Central memory CD8-positive, alpha-beta T cell (primary cell): ENCODE data around the gene ATXN1L.
"Not testable (repeated sequence)": the region's sequence is repeated elsewhere in the genome, so short reads cannot be mapped to it uniquely, and the experiment has no call there.

Source experiments
- ATAC-seq: fragments of 150-1000 bp; cut with Tn5 transposase; replicated peaks from 2 replicates; pipeline ENCODE4 v1.10.0; 2022; ENCODE audit warnings: mild to moderate bottlenecking, moderate FRiP score, moderate number of reproducible peaks; ENCODE audit not compliant: poor library complexity, severe bottlenecking; ENCODE audit errors: extremely low read depth
- DNase-seq, 2 donors: peaks; one replicate each; pipeline ENCODE4 v3.0.0; 2021; ENCODE audit warnings: low spot score in 2 of 2
- H3K27ac Mint-ChIP-seq: one replicate; pipeline ENCODE4 v1.8.0; 2022; ENCODE audit warnings: low read depth, mild to moderate bottlenecking, moderate library complexity, mixed read lengths
- H3K27me3 Mint-ChIP-seq: one replicate; pipeline ENCODE4 v1.8.0; 2022; ENCODE audit warnings: mixed read lengths
- H3K36me3 Mint-ChIP-seq: one replicate; pipeline ENCODE4 v1.8.0; 2022; ENCODE audit warnings: mild to moderate bottlenecking, moderate library complexity, mixed read lengths; ENCODE audit not compliant: insufficient read depth
- H3K4me1 Mint-ChIP-seq: one replicate; pipeline ENCODE4 v1.8.0; 2022; ENCODE audit warnings: mixed read lengths
- H3K4me3 Mint-ChIP-seq: one replicate; pipeline ENCODE4 v1.8.0; 2022; ENCODE audit warnings: mild to moderate bottlenecking, moderate library complexity, mixed read lengths
- H3K9me3 Mint-ChIP-seq: one replicate; pipeline ENCODE4 v1.8.0; 2022; ENCODE audit warnings: mixed read lengths

ATXN1L gene

GRCh38 chr16:71832112-71832511, 13.7 kb upstream of the ATXN1L start:
- not testable (repeated sequence) for H3K9me3 Mint-ChIP-seq, H3K4me1 Mint-ChIP-seq, H3K4me3 Mint-ChIP-seq, ATAC-seq, H3K27me3 Mint-ChIP-seq, DNase-seq, H3K36me3 Mint-ChIP-seq
- peak overlapping the region; percentile 74 for H3K27ac Mint-ChIP-seq

DNA sequence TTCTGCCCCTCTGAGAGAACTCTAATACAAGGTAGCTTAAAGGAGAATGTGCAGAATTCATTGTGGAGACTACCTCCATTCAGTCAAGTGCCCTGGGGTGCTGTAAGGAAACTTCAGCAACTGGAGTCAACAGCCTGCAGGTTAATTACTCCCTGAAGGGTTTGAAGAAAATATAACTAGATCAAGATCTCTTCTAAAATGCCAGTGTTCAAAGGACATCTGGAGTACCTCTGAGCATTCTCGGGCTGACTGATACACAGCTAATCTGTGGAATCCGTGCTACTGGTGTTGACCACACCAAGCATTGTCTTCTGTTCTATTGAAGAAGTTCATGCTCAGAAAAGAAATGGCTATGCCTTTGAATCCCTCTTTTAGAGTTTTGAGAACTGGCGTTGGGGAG, 11.5 kb upstream of the ATXN1L start:
- no peak for ATAC-seq
- Mint-ChIP-seq H3K4me1 (no peaks in the 10 kb centered on the region), H3K27ac (no peak overlapping the region), H3K36me3 (no peaks in the 10 kb centered on the region), H3K4me3 (no peak overlapping the region), H3K9me3 (no peaks in the 10 kb centered on the region), H3K27me3 (no peaks in the 10 kb centered on the region)
- no peak for DNase-seq

DNA sequence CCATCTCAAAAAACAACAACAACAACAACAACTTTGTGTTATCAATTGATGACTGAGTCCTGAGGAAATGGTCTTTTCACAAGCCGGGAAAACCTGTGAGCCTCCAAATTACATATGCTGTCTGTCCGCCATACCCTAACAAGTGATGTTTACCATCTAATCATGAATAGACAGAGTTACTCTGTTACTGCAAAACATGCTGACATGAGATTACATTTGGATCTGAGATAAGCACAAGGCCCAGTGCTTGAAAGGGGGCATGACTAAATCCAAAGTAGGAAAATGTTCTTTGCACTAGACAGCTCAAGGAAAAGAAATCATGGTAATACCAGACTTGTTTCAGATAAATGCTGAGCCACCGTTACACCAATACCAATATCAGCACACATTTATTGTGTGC, 8.6 kb upstream of the ATXN1L start:
- Mint-ChIP-seq H3K4me1 (peaks cover under 1% of the 10 kb centered on the region), H3K36me3 (no peaks in the 10 kb centered on the region), H3K27me3 (no peaks in the 10 kb centered on the region), H3K9me3 (no peaks in the 10 kb centered on the region), H3K4me3 (no peak overlapping the region), H3K27ac (no peak overlapping the region)
- no peak for ATAC-seq
- no peak for DNase-seq

- H3K4me3 Mint-ChIP-seq, result no peak overlapping the region
- H3K4me1 Mint-ChIP-seq, result peaks cover 7% of the 10 kb centered on the region
- DNase-seq (no peak), ATAC-seq (no peak)
- H3K27me3 Mint-ChIP-seq, result no peaks in the 10 kb centered on the region
- no peaks in the 10 kb centered on the region for H3K36me3 Mint-ChIP-seq
- no peaks in the 10 kb centered on the region for H3K9me3 Mint-ChIP-seq
- no peak overlapping the region for H3K27ac Mint-ChIP-seq
Observed at GRCh38 chr16:71840052-71840451, 5.7 kb upstream of the ATXN1L start.

DNA sequence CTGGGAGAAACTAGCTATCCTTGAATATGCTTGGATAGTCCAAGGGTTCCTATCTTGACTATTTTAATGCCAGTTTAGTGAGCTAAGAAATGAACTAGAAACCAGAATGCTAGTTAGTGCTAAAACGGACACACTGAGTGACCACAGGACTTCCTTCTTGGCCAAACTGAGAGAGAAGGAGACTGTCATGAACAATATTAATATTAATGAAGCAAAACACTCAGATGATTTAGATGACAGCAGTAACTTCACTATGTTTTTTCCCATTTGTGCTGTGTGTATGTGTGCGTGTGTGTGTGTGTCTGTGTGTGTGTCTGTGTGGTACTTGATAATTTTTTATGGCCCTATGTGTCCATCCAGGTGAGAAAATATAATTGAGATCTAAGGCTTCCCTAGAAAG, 2.2 kb upstream of the ATXN1L start:
- no peak overlapping the region for H3K27ac Mint-ChIP-seq
- H3K4me3 Mint-ChIP-seq, result no peak overlapping the region
- no peaks in the 10 kb centered on the region for H3K9me3 Mint-ChIP-seq
- peaks cover 18% of the 10 kb centered on the region for H3K36me3 Mint-ChIP-seq
- no peaks in the 10 kb centered on the region for H3K27me3 Mint-ChIP-seq
- DNase-seq (no peak), ATAC-seq (no peak)
- H3K4me1 Mint-ChIP-seq, result peaks cover 35% of the 10 kb centered on the region

GRCh38 chr16:71846431-71846830, 655 bp downstream of the ATXN1L start:
- Mint-ChIP-seq H3K36me3 (peaks cover 38% of the 10 kb centered on the region), H3K4me1 (peaks cover 52% of the 10 kb centered on the region), H3K27ac (peak overlapping the region; percentile 98), H3K27me3 (no peaks in the 10 kb centered on the region), H3K4me3 (peak overlapping the region; percentile 96), H3K9me3 (no peaks in the 10 kb centered on the region)
- ATAC-seq (peak; percentile 2), DNase-seq (no peak)

DNA sequence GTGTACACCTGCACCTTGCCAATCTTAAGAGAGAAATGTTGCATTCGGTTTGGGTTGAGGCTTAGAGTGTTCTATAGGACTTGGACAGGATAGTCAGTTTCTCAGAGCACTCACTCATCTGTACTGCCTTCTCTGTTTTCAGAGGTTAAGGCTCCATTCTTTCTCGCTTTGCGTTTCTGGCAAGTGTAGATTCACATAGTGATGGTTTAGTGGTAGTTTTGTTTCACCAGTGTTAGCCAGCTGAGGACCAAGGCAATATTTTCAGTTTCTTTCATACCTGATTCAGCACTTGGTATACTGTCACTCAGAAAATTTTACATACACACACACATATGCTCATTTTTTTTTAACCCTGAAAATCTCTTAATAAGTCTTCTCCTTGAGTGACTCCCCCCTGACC, 1.3 kb downstream of the ATXN1L start:
- H3K4me3 Mint-ChIP-seq, result peak overlapping the region; percentile 96
- H3K27ac Mint-ChIP-seq, result peak overlapping the region; percentile 98
- ATAC-seq (no peak), DNase-seq (no peak)
- H3K27me3 Mint-ChIP-seq, result no peaks in the 10 kb centered on the region
- peaks cover 42% of the 10 kb centered on the region for H3K36me3 Mint-ChIP-seq
- H3K9me3 Mint-ChIP-seq, result no peaks in the 10 kb centered on the region
- peaks cover 57% of the 10 kb centered on the region for H3K4me1 Mint-ChIP-seq

GRCh38 chr16:71848622-71849021, 2.8 kb downstream of the ATXN1L start:
- Mint-ChIP-seq H3K27ac (no peak overlapping the region), H3K36me3 (peaks cover 46% of the 10 kb centered on the region), H3K9me3 (no peaks in the 10 kb centered on the region), H3K4me1 (peaks cover 62% of the 10 kb centered on the region), H3K27me3 (no peaks in the 10 kb centered on the region), H3K4me3 (no peak overlapping the region)
- no peak for ATAC-seq
- no peak for DNase-seq

- DNase-seq (no peak), ATAC-seq (no peak)
- peak overlapping the region; percentile 68 for H3K27ac Mint-ChIP-seq
- no peak overlapping the region for H3K4me3 Mint-ChIP-seq
- no peaks in the 10 kb centered on the region for H3K9me3 Mint-ChIP-seq
- H3K4me1 Mint-ChIP-seq, result peaks cover 79% of the 10 kb centered on the region
- H3K36me3 Mint-ChIP-seq, result peaks cover 42% of the 10 kb centered on the region
- no peaks in the 10 kb centered on the region for H3K27me3 Mint-ChIP-seq
Observed at GRCh38 chr16:71851746-71852145, 6.0 kb downstream of the ATXN1L start.

DNA sequence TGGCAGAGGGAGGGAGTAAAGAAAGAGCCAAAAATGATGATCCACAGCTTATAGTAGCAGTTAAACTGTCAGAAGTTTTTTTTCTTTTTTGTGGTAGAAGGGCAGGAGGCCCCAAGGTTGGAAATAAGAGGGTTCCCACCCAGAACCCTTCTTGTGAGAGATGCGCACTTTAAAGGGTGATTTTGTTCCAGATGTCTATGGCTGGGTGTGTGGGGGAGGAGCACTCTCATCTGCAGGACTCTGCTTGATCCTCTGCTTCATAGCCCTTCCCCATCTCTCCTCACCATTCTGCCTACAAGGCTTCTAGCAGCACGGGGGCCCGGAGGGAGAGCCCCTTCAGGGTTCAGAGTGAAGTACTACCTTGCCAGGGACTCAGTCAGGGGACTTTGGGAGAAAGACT, 6.4 kb downstream of the ATXN1L start:
- no peak for DNase-seq
- Mint-ChIP-seq H3K4me3 (no peak overlapping the region), H3K27me3 (no peaks in the 10 kb centered on the region), H3K9me3 (no peaks in the 10 kb centered on the region), H3K36me3 (peaks cover 44% of the 10 kb centered on the region), H3K27ac (peak overlapping the region; percentile 68), H3K4me1 (peaks cover 79% of the 10 kb centered on the region)
- ATAC-seq, result no peak

DNA sequence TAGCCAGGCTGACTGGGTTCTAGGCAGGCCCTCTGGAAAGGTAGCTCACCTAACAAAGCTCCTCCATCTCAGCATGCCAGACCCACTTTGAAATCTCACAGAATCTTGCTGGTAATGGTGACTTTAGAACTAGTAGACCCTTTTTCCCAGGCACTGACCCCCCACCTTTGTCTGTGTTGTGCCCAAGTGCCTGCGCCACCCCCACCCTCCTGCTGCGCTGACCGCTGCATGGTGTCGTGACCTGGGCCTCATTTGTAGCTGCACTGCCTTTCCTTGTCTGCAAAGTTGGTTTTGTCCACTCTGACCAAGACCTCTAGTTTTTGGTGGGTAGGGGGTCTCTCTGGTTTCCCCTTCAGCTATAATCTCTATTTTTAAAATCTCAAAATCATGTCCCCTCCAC, 6.8 kb downstream of the ATXN1L start:
- H3K36me3 Mint-ChIP-seq, result peaks cover 44% of the 10 kb centered on the region
- peaks cover 79% of the 10 kb centered on the region for H3K4me1 Mint-ChIP-seq
- peak overlapping the region; percentile 68 for H3K27ac Mint-ChIP-seq

DNA sequence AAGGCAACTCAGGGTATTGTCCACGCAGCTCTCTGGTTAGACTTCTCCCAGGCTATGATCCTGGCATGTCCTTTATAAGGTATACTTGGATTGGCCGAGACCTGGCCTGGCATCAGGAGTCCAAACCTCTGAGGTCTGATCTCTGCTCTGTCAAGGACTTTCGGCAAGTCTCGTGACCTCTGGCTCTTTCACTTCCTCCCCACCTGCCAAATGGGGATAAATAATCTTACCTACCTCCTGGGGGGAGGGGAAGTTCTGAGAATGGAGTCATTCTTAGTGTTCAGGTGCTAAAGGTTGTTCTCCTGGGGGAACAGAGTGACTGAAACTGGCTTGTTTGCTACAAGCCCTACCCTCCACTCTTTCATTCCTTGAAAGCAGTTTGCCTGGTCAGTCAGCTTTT, 7.6 kb downstream of the ATXN1L start:
- DNase-seq (no peak), ATAC-seq (no peak)
- Mint-ChIP-seq H3K36me3 (peaks cover 38% of the 10 kb centered on the region), H3K4me3 (no peak overlapping the region), H3K27me3 (no peaks in the 10 kb centered on the region), H3K27ac (peak overlapping the region; percentile 78), H3K9me3 (no peaks in the 10 kb centered on the region), H3K4me1 (peaks cover 73% of the 10 kb centered on the region)

More for the DNA sequence above, 6.8 kb downstream of the ATXN1L start:
- DNase-seq (no peak), ATAC-seq (no peak)
- Mint-ChIP-seq H3K4me3 (no peak overlapping the region), H3K9me3 (no peaks in the 10 kb centered on the region), H3K27me3 (no peaks in the 10 kb centered on the region)

DNA sequence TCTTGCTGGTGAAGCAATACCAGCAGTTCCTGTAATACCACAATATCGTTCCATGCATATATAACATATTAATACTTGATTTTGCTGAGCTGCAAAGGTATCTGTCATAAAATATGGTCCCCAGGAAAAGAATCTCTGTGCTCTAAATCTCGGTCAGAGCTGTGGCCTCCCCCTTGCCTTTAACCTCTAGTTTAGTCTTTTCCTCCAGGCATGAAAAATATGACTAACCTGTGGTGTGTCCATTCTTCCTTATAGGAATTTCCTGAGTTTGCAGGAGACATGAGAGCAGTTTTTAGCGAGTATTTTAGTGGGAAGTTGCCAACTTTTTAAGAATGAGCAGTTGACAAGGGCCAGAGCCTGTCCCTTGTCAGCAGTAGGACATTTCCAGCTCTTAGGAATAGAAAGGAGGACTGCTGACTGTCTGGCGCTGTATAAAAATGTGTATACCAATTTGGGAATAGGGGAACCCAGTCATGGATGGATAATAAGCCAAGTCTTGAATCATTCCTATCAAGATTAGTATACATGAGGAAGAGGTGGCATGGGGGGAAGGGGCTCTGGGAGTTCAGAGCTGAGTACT, 8.7 kb downstream of the ATXN1L start:
- H3K4me1 Mint-ChIP-seq, result peaks cover 72% of the 10 kb centered on the region
- H3K36me3 Mint-ChIP-seq, result peaks cover 35% of the 10 kb centered on the region

More for the DNA sequence above, 8.7 kb downstream of the ATXN1L start:
- Mint-ChIP-seq H3K27ac (peak overlapping the region; percentile 78), H3K9me3 (no peaks in the 10 kb centered on the region), H3K4me3 (peak overlapping the region; percentile 71), H3K27me3 (no peaks in the 10 kb centered on the region)
- ATAC-seq, result no peak
- DNase-seq, result no peak
